ENCODE measurements around the gene TBC1D9B.

Gene TBC1D9B
- 91.8 to 170 (median 126) reads per million in 9 experiments for total RNA-seq

GRCh38 chr5:179907556-179908324 lies at the start of gene TBC1D9B:
Gene TBC1D9B (minus strand): TSS chr5:179907897. CDS start chr5:179907821, 76 bp downstream.
- Mint-ChIP-seq H3K4me3 (peak within 1 kb of the TSS; percentile 81 to 86), H3K36me3 (ENCODE audit: insufficient read depth) (peaks cover 12% of the 10 kb centered on the region), H3K27me3 (no peaks in the 10 kb centered on the region), H3K4me1 (ENCODE audit: low read depth in 2 of 2) (peaks cover 9 to 12% of the 10 kb centered on the region in 2 donors), H3K9me3 (no peaks in the 10 kb centered on the region), H3K27ac (peak within 1 kb of the TSS; percentile 10 to 88)
- ATAC-seq (replicated peaks), result peak; percentile 91
- peak; percentile 60 to 68 (median 64) for DNase-seq

DNA sequence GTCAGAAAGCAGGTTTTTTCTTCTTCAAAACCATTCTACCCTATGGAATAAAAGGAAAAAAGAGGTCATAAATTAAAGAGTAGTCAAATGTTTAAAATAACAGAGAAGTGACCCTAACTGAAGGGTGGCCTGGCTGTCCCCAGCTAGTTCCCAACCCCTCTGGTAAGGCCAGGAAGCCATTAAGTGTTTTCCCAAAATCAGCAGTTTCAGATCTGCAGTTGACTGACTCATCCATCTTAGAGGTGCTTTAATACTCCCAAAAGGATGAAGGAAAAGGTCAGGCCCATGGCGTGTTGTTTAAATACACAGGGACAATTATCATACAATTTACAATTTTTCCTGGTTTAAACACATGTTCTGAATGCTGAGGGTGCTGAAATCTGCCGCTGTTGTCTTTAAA lies 47.9 kb upstream of the TBC1D9B start:
- Mint-ChIP-seq H3K27ac (peak overlapping the region in 1 of 2 donors; percentile 62), H3K9me3 (no peaks in the 10 kb centered on the region), H3K4me1 (ENCODE audit: low read depth in 2 of 2) (no peaks in the 10 kb centered on the region), H3K27me3 (no peaks in the 10 kb centered on the region), H3K4me3 (no peak overlapping the region), H3K36me3 (ENCODE audit: insufficient read depth) (peaks cover 10% of the 10 kb centered on the region)
- DNase-seq (no peak), ATAC-seq (replicated peaks) (no peak)

DNA sequence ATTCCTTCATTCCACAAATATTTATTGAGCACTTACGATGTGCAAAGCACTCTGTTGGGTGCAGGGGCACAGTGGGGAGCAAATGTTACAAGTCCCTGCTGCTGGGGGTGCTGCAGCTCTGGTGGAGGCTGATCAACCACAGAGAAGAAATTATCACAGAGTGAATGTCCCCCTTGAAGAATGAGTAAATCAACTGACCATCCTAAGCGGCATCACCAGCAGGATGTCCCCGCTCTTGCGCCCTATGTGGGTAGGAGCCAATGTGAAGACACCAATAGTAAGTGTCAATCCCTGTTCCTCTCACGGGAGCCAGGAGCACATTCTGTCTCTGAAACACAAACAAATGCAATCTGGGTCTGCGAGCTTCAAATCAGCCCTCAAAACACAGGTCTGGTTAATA lies 47.4 kb upstream of the TBC1D9B start:
- ATAC-seq (replicated peaks) (no peak), DNase-seq (no peak)
- H3K4me3 Mint-ChIP-seq, result no peak overlapping the region
- H3K4me1 Mint-ChIP-seq (ENCODE audit: low read depth in 2 of 2), result no peaks in the 10 kb centered on the region
- H3K27me3 Mint-ChIP-seq, result no peaks in the 10 kb centered on the region
- no peaks in the 10 kb centered on the region for H3K9me3 Mint-ChIP-seq
- no peak overlapping the region for H3K27ac Mint-ChIP-seq
- H3K36me3 Mint-ChIP-seq (ENCODE audit: insufficient read depth), result peaks cover 10% of the 10 kb centered on the region

GRCh38 chr5:179954434-179954833 lies 46.7 kb upstream of the TBC1D9B start:
- no peak for DNase-seq
- Mint-ChIP-seq H3K36me3 (ENCODE audit: insufficient read depth) (peaks cover 10% of the 10 kb centered on the region), H3K27me3 (no peaks in the 10 kb centered on the region), H3K4me3 (no peak overlapping the region), H3K27ac (no peak overlapping the region), H3K4me1 (ENCODE audit: low read depth in 2 of 2) (no peaks in the 10 kb centered on the region), H3K9me3 (no peaks in the 10 kb centered on the region)
- ATAC-seq (replicated peaks), result no peak

GRCh38 chr5:179953987-179954386 lies 46.3 kb upstream of the TBC1D9B start:
- H3K4me3 Mint-ChIP-seq, result no peak overlapping the region
- no peaks in the 10 kb centered on the region for H3K4me1 Mint-ChIP-seq (ENCODE audit: low read depth in 2 of 2)
- H3K36me3 Mint-ChIP-seq (ENCODE audit: insufficient read depth), result peaks cover 10% of the 10 kb centered on the region
- no peaks in the 10 kb centered on the region for H3K27me3 Mint-ChIP-seq
- ATAC-seq (replicated peaks), result no peak
- no peak overlapping the region for H3K27ac Mint-ChIP-seq
- H3K9me3 Mint-ChIP-seq, result no peaks in the 10 kb centered on the region
- DNase-seq, result no peak

- no peaks in the 10 kb centered on the region for H3K4me1 Mint-ChIP-seq (ENCODE audit: low read depth in 2 of 2)
- no peaks in the 10 kb centered on the region for H3K9me3 Mint-ChIP-seq
- H3K4me3 Mint-ChIP-seq, result no peak overlapping the region
- peaks cover 7 to 18% of the 10 kb centered on the region in 2 donors for H3K27me3 Mint-ChIP-seq
- ATAC-seq (replicated peaks) (no peak), DNase-seq (no peak)
- no peaks in the 10 kb centered on the region for H3K36me3 Mint-ChIP-seq (ENCODE audit: insufficient read depth)
- no peak overlapping the region for H3K27ac Mint-ChIP-seq
Observed at GRCh38 chr5:179936976-179937681, 29.4 kb upstream of the TBC1D9B start.

GRCh38 chr5:179930788-179931473 lies 23.2 kb upstream of the TBC1D9B start:
- ATAC-seq (replicated peaks) (no peak), DNase-seq (no peak)
- no peaks in the 10 kb centered on the region for H3K4me1 Mint-ChIP-seq (ENCODE audit: low read depth in 2 of 2)

DNA sequence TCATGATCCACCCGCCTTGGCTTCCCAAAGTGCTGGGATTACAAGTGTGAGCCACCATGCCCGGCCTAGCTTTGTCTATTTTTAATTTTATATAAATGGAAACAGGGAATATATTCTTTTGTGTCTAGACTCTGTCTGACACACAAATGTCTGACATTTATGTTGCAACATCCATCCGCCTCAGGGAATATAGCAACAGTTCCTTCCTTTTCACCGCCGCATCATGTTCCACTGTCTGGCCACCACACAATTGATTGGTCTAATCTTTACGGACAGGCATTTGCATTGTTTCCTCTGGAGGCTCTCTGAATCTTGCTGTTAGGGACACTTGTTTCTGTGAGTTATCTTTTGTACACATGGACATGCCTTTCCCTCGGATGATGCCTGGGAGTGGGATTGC lies 20.1 kb upstream of the TBC1D9B start:
- Mint-ChIP-seq H3K9me3 (no peaks in the 10 kb centered on the region), H3K27me3 (peaks cover 0 to 9% of the 10 kb centered on the region in 2 donors), H3K27ac (no peak overlapping the region), H3K4me3 (no peak overlapping the region), H3K36me3 (ENCODE audit: insufficient read depth) (no peaks in the 10 kb centered on the region), H3K4me1 (ENCODE audit: low read depth in 2 of 2) (peaks cover 0 to 2% of the 10 kb centered on the region in 2 donors)
- DNase-seq (no peak), ATAC-seq (replicated peaks) (no peak)

More at GRCh38 chr5:179930788-179931473, 23.2 kb upstream of the TBC1D9B start:
- Mint-ChIP-seq H3K27me3 (no peaks in the 10 kb centered on the region), H3K9me3 (no peaks in the 10 kb centered on the region), H3K4me3 (no peak overlapping the region), H3K36me3 (ENCODE audit: insufficient read depth) (no peaks in the 10 kb centered on the region), H3K27ac (no peak overlapping the region)

DNA sequence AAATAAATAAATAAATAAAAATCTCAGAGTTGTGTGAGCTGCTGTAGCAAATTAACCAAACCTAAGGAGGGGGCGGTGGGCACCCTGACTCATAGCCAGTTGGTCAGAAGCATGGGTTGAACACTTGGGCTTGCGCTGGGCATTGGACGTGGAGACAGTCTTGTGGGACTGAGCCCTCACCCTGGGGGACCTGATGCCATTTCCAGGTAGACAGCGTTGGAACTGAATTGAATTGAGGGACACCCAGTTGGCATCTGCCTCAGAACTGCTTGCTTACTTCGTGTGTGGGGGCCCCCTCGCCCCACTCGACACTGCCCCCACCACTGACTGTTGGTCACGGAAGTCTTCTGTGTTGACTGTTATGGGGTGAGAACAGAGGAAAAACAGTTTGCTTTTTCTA lies 19.0 kb upstream of the TBC1D9B start:
- Mint-ChIP-seq H3K27me3 (peaks cover 0 to 9% of the 10 kb centered on the region in 2 donors), H3K9me3 (no peaks in the 10 kb centered on the region), H3K36me3 (ENCODE audit: insufficient read depth) (no peaks in the 10 kb centered on the region), H3K27ac (no peak overlapping the region), H3K4me1 (ENCODE audit: low read depth in 2 of 2) (peaks cover 0 to 2% of the 10 kb centered on the region in 2 donors), H3K4me3 (no peak overlapping the region)
- DNase-seq (no peak), ATAC-seq (replicated peaks) (no peak)

- H3K9me3 Mint-ChIP-seq, result no peaks in the 10 kb centered on the region
- DNase-seq, result no peak
- no peak overlapping the region for H3K4me3 Mint-ChIP-seq
- H3K36me3 Mint-ChIP-seq (ENCODE audit: insufficient read depth), result no peaks in the 10 kb centered on the region
- peaks cover 0 to 23% of the 10 kb centered on the region in 2 donors for H3K27me3 Mint-ChIP-seq
- no peak for ATAC-seq (replicated peaks)
- H3K4me1 Mint-ChIP-seq (ENCODE audit: low read depth in 2 of 2), result peaks cover 0 to 4% of the 10 kb centered on the region in 2 donors
- no peak overlapping the region for H3K27ac Mint-ChIP-seq
Observed at GRCh38 chr5:179923436-179923835, 15.7 kb upstream of the TBC1D9B start.

DNA sequence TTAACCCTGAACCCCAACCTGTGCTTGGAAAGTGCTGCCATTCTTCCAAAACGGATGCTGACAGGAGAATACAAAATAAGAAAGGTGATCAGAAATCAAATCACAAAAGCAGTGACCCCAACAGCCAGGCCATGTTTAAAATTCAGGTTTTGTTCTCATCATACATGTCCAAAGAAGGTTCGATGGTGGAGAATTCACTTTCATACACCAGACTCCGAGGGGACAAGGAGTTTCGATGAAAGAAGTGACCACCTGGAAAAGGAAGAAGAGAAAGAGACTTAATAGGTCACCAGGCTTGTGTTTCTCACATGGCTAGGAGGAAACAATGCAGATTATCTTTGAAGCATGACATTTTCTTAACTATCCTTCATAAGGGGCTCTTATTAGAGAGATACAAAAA lies 12.5 kb upstream of the TBC1D9B start:
- H3K27ac Mint-ChIP-seq, result no peak overlapping the region
- ATAC-seq (replicated peaks) (no peak), DNase-seq (no peak)
- peaks cover 0 to 4% of the 10 kb centered on the region in 2 donors for H3K4me1 Mint-ChIP-seq (ENCODE audit: low read depth in 2 of 2)
- peaks cover 9 to 56% of the 10 kb centered on the region in 2 donors for H3K27me3 Mint-ChIP-seq
- no peak overlapping the region for H3K4me3 Mint-ChIP-seq
- H3K36me3 Mint-ChIP-seq (ENCODE audit: insufficient read depth), result no peaks in the 10 kb centered on the region
- H3K9me3 Mint-ChIP-seq, result no peaks in the 10 kb centered on the region

- Mint-ChIP-seq H3K4me3 (no peak overlapping the region), H3K36me3 (ENCODE audit: insufficient read depth) (no peaks in the 10 kb centered on the region), H3K27ac (no peak overlapping the region), H3K4me1 (ENCODE audit: low read depth in 2 of 2) (peaks cover 0 to 4% of the 10 kb centered on the region in 2 donors), H3K27me3 (peaks cover 9 to 57% of the 10 kb centered on the region in 2 donors), H3K9me3 (no peaks in the 10 kb centered on the region)
- no peak for DNase-seq
- ATAC-seq (replicated peaks), result no peak
Observed at GRCh38 chr5:179919487-179920060, 11.9 kb upstream of the TBC1D9B start.

DNA sequence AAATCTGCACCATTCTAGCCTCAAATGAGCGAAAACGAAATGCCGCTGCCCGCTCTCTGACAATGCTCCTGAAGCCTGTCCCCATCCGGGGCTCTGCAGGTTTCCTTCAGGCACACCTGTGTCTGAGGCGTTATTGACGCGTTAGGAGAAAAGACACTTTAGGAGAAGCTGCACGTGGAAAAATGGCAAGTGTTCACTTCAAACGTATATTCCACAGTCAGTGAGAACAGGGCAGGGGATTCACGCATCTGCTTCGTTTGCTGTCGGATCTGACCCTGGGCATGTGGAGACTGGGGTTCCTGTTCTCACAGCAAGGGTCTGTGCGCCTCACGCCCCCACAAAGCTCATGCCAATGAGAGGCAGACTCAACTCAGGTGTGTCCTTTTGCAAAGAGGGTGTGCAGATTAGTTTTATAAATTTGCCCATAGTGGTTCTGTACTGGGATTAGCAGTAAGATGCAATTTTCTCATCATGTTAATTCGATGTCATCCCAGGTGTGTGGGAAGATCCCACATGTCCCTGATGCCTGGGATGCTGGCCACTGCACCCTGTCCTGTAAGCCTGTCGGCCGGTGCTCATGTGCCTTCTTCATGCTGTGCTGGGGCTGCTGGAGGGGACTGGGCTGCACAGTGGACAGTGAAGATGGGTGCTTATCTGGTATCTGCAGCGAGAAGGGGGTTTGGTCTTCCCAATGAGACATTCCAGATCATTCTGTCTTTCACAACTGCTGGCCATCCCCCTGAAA lies 11.2 kb upstream of the TBC1D9B start:
- no peaks in the 10 kb centered on the region for H3K9me3 Mint-ChIP-seq
- H3K27ac Mint-ChIP-seq, result no peak overlapping the region
- peaks cover 9 to 57% of the 10 kb centered on the region in 2 donors for H3K27me3 Mint-ChIP-seq
- ATAC-seq (replicated peaks) (no peak), DNase-seq (no peak)
- peaks cover 4 to 5% of the 10 kb centered on the region in 2 donors for H3K4me1 Mint-ChIP-seq (ENCODE audit: low read depth in 2 of 2)
- no peaks in the 10 kb centered on the region for H3K36me3 Mint-ChIP-seq (ENCODE audit: insufficient read depth)
- H3K4me3 Mint-ChIP-seq, result no peak overlapping the region
